ENCODE data around the gene NALCN.

GRCh38 chr13:101121608-101122007 is 294.7 kb downstream of the NALCN start:
- TF ChIP-seq POLR2AphosphoS5 (IDR thresholded peaks at IDR 0.05) (no peak), CTCF (IDR thresholded peaks at IDR 0.05) (no peak)

All from suprapubic skin (tissue), 3 donors.